Measurements from ENCODE around the gene TAB2.

TAB2 gene

DNA sequence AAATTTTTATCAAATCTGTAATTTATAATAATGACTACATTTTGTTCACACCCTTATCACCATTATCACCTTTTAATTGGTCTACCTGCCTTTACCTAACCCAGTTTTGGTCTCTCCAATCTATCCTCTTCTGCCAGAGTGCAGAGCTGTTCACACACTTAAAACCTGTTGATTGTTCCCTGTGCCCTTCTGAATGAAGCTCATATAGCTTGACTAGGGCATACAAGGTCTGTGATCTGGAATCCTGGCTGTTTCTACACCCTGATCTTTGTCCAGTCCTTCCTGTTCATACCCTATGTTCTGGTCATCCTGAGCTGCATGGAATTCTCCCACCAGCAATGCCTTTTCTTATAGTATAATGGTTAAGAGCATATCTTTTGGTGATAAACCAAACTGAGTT, 53.6 kb downstream of the TAB2 start:
- DNase-seq (ENCODE audit: low spot score) = no peak

DNA sequence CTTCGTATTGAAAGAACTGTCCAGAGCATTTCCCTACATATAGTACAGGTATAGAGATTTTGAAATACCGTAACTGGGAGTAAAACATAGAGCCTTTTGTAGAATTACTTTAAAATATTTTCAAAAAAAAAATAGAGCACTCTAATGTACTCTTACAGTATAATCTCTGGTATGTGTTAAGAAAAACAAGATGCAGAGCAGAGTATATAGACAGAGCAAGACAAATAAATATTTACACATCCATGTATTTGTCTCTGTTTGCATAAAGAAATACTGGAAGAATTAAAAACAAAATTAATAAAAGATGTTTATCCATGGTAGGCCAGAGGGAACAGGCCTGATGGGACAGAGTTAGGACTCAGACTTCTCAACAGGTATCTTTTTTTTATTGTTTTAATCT, 54.5 kb downstream of the TAB2 start:
- DNase-seq (ENCODE audit: low spot score) = no peak

DNA sequence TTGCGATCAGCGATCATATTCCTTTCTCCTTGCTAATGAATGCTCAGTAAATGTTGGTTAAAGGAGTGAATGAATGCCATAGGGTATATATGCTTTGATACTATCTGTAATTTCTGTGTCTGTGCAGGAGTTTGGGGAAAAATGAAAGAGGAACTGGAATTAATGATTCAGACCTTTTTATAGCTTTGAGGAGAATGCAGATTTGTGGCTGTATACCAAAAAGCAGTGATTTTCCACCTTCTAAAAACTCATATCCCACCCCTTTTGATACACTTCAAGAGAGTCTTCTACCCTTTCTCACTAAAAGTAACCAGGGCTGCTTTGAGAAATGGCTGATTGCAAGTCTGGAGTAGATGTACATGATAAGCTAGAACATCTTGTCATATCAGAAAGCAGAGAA, 56.0 kb downstream of the TAB2 start:
- no peak for DNase-seq (ENCODE audit: low spot score)

DNA sequence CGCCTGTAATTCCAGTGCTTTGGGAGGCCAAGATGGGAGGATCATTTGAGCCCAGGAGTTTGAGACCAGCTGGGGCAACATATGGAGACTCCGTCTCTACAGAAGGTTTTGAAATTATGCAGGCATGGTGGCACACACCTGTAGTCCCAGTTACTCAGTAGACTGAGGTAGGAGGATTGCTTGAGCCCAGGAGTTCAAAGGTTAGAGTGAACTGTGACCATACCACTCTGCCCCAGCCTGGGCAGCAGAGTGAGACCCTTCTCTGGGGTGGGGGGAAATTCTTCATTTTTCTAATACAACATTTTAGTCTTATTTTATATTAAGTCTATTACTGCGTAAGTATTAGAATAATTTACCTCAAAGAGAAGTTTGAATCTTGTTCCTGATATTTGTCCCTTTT, 62.5 kb downstream of the TAB2 start:
- DNase-seq (ENCODE audit: low spot score) = no peak

DNA sequence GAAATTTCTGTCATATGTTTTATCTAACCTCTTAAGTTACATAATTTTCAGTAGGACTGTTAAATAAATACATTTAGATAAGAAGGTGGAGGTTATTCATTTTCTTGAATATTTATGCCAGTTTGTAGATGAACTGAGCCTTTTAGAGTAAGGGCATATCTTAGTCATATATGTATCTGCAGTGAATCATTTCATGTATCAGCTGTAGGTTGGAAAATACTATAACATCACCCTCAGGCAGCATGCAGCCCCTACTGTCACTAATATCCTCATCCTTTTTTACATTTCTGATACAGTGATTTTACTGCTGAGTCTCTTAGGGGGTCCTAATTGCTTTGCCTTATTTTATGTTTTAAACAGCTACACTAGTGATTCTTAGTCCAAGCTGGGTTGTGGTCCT, 63.0 kb downstream of the TAB2 start:
- DNase-seq (ENCODE audit: low spot score) = no peak

DNA sequence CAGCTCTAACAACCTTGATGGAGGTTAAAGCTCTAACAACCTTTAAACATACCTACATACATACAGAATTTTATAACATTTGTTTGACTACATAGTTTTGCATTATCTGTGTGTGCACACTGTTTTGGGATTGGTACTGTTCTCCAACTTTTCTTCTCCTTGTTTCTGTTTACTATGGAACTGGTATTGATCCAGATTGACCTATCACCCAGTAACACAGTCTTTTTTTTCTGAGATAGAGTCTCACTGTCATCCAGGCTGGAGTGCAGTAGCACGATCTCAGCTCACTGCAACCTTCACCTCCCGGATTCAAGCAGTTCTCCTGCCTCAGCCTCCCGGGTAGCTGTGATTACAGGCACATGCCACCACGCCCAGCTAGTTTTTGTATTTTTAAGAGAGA, 65.9 kb downstream of the TAB2 start:
- no peak for DNase-seq (ENCODE audit: low spot score)

DNA sequence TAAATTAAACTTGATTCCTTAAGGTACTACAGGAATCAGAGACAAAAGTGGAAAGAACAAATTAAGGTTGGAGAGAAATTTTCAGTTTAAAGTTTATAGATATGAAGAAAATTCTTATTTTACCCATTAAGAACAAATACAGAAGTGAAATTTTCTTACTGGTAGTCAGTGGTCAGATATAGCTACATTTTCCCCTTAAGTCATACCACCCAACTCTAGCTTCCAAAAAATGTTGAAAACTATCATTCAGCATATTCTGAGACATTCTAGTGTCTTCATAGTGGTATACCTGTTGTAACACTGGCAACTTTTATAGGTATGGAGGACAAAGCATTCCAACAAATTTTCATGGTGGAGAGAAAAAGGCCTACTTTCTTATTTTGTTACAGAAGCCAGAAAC, 67.0 kb downstream of the TAB2 start:
- no peak for DNase-seq (ENCODE audit: low spot score)

DNA sequence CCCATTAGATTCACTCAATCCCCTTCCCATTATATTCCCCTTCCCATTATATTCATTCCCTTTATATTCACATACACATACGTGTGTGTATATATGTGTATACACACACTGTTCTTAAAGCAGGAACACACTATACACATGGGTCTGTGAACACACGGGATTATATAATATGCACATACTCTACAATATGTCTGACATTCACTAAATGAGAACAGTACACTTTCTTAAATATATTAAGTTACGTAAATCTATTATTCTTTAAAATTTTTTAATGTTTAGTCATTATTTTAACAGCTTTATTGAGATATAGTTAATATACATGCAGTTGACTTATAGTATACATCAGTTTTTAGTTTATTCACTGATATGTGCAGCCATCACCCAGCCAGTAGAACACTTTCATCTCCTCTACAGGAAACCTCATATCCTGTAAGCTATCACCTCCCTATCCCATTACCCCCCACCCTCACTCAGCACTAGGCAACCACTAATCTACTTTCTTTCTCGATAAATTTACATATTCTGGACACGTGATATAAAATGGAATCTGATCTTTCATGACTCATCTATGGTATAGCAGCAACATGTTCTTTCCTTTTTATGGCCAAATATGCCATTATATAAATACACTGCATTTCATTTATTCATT, 68.6 kb downstream of the TAB2 start:
- no peak for DNase-seq (ENCODE audit: low spot score)

DNA sequence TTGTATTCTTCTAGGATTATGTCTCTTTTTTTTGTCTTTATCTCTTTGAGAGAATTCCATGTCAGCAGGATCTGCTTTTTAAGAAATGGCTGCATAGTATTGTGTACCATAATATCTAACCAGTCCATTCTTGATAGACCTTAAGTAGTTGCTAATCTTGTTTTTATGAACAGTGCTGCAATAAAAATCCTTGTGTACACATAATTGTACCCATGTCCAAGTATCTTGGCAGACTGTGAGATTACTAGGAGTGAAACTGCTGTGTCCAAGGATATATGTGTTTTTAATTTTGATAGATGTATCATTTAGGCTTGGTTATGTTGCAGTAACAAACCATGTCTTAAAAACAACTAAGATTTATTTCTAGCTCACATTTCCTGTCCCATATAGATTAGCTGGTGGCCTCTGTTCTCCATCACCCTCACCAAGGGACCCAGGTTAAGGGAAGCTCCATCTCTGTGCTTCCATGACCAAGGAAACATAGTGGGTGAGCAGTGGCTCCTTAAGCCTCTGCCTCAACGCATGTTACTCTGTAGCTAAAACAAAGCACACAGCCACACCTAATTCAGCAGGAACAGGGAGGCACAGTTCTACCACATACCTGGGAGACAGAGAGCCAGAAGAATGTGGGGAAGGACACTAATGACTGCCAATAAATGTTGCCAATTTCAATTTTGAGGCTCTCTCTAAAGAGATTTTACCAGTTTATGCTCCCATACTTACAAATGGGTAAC, 70.4 kb downstream of the TAB2 start:
- DNase-seq (ENCODE audit: low spot score) = no peak

DNA sequence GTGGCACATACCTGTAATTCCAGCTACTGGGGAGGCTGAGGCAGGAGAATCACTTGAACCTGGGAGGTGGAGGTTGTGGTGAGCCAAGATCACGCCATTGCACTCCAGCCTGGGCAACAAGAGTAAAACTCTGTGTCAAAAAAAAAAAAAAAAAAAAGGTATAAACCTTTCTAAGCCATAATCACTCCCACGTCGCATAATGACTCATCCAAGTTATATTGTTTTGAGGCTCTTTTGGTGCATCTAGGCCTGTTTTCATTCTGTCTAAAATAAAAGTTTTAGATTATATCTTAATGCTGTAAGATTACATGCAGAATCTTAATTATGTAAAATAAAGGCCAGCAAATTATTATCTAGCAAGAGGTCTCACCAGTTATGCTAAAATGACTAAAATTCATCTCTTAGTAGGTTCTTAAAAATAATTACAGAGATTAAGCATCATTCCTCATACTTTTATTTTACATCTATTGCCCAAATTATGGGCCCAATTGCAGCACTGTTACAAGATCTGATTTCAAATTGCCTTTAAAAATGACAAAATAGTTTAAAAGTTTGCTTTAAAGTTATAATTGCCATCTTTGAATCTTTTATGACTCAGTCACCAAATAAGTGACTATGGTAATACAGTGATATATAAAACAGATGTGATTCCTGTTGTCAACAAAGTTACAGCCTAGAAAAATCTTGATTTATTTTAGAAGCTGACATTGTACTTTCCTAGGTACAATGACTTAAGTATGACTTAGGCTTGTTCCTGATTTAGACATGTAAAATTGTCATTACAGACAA, 72.2 kb downstream of the TAB2 start:
- DNase-seq (ENCODE audit: low spot score) = no peak

DNA sequence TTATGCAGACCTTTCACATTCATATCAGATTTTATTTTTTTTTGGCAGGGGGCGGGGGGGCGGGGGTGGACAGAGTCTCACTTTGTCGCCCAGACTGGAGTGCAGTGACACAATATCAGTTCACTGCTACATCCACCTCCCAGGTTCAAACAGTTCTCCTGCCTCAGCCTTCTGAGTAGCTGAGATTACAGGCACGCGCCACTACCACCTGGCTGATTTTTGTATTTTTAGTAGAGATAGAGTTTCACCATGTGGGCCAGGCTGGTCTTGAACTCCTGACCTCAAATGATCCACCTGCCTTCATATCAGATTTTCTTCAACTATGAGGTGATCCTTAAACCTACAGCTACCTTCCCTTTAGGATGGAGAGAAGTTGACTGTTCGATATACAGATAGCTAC, 74.6 kb downstream of the TAB2 start:
- no peak for DNase-seq (ENCODE audit: low spot score)

DNA sequence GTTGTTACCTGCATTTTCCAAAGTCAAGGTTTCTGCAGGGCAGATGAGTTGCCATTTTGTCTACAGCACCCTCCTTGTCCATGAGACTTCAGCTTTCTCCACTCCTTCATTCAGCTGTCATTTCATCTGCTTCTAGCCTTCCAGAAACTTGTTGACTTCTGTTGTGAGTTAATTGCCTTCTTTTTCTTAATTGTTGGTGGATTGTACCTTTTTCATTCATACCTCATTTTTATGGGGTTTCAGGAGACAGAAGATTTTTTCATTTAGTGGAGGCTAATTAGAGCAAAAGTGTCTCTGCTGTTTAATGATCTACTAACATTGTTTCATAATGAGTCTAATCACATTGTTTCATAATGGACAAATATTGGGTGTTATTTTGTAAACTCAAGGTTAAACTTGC, 75.0 kb downstream of the TAB2 start:
- no peak for DNase-seq (ENCODE audit: low spot score)

DNA sequence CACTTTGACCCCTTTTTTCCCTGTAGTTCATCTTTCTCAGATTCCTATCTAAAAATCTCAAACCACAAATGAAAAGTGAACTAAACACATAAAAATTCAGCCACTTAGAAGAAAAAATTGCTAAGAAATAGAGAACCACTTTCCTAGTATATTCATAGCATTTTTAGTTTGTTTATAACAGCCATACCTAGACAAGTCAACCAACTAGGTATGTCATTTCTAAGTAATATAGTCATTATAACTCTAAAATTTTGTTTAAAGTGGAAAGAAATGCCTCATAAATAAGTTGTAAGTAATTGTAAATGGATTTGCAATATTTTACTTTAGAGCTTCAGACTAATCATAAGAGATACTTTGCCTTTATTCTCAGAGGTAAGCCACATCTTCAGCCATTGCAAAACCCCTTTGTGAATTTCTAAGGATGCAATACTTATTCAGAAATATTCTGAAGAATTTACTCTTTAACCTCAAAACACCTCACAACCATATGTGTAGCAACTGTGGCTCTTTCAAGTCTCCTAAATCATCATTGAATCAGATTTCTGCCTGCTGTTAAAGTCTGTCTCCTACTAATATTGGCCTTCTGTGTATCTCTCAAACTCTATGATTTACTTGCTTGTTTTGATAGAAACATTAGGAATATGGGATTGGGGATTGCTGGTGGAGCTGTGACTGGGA, 75.6 kb downstream of the TAB2 start:
- no peak for DNase-seq (ENCODE audit: low spot score)

DNA sequence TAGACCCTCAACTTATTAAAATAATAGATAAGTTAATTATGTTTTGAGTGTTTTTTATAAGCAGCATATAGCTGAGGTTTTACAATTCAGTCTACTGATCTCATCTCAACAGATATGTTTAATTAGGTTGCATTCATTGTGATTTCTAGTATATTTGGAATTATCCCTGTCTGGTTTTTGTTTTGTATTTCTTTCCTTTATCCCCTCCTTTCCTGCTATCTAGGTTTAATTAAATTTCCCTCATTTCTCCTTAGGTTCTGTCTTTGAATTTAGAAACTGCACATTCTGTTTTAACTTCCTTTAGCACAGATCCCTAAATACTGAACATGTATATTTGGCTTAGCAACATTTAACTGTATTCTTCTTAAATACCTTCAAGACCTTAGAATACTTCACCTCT, 77.7 kb downstream of the TAB2 start:
- DNase-seq (ENCODE audit: low spot score) = no peak

DNA sequence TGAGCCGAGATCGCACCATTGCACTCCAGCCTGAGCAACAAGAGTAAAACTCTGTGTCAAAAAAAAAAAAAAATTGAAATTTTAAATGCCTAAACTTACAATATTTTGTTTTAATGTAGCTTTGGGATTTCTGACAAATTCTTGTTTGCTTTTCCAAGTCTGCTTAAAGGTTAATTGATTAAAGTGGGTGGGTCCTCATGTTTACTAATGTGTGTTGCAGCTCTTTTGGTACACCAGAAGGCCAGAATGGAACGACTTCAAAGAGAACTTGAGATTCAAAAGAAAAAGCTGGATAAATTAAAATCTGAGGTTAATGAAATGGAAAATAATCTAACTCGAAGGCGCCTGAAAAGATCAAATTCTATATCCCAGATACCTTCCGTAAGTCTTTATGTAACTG, 79.9 kb downstream of the TAB2 start:
- DNase-seq (ENCODE audit: low spot score) = no peak

DNA sequence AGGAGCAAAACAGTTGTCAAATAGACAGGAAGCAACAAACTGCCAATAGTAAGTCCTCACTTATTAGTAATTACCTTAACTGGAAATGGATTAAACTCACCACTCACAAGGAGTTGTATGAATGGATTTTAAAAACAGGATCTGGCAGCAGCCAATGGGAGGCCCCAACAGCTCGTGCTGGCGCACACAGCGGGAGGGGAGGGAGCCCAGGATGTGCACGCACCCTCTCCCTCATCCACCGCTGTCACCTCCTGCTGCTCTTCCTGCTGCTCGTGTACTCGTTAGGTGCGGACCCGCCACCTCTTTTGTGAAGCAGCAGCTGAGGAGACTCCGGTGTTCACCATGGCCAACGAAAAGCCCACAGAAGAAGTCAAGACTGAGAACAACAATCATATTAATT, 82.5 kb downstream of the TAB2 start, which contains the start of gene SUMO4:
Gene SUMO4, plus strand, starts transcription at position 213 of the 400 bp plus-strand sequence. Its CDS starts 130 bp downstream, at position 343.
- DNase-seq (ENCODE audit: low spot score) = no peak

DNA sequence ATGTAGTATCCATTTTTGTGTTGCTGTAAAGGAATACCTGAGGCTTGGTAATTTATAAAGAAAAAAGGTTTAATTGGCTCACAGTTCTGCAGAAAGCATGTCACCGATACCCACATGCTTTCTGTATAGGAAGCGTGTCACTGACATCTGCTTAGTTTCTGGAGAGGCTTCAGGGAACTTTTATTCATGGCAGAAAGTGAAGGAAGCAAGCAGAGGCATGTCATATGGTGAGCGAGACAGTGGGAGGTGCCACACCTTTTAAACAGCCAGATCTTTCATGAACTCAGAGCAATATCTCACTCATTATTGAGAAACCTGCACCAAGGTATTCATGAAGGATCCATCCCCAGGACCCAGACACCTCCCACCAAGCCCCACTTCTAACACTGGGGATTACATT, 86.0 kb downstream of the TAB2 start:
- DNase-seq (ENCODE audit: low spot score) = no peak

DNA sequence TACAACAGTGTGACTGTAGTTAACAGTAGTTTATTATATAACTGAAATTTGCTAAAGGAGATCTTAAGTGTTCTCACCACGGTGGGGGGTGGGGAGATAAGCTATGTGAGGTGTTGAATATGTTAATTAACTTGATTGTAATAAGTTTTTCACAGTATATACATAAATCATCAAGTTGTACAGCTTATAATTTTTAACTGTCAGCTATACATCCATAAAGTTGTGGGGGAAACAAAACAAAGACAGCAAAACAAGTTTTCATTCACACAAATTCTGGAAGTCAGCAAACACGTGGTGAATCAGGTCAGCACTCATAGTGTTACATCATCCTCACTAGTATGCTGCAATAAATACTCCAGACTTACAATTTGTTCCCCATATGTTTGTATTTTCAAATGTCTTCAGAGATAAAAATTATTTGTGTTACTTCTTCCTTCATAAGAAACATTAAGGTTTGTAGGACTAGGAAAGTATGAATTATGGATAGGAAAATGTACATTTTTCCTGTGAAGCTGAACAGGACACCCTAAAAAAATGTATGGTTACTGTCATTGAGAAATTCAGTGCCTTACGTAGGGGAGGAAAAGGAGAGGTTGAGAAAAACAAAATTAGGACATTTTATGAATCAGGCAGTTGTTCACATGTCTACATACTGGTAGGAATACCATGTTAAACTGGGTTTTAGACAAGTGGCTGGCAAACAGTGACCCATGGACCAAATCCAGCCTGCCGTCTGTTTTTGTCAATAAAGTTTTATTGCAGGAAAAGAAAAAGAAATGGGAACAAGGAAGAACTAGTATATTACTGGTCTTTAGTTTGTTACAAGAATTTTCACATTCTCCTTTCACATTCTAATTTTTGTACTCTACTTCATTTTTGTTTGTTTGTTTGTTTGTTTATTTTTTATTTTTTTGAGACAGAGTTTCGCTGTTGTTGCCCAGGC, 88.6 kb downstream of the TAB2 start:
- DNase-seq (ENCODE audit: low spot score) = no peak

DNA sequence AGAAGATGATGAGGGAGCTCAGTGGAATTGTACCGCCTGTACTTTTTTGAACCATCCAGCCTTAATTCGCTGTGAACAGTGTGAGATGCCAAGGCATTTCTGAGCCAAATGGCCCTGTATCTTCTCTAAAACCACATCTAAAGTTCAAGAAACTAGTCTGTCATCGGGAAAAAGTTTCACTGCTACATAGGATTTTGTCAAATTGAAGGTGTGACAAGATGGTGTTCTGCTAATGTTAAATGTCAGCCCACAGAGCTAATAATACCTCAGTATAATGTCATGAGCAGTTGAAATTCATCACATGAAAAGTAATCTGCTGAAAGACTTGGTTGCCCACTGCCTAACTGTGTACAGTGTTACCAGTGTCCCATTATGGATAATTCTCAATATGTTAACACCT, 92.1 kb downstream of the TAB2 start:
- no peak for DNase-seq (ENCODE audit: low spot score)

DNA sequence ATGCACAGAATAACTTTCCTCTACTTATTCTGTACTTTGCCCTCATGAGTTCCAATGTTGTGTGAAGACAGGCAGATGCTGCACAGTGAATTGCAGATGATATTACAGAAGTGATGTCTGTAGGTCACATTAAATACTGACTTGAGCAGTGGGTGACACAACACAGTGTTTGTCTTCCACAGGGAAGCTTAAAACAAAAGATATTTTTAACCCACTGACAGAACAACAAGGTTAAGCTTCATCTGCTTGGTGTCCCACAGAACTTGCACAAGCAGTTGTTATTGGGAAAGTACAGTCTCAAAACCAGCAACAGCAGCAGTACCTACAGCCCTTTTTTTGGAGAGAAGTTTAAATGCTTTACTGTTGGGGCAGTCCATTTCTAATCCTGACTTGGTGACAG, 93.0 kb downstream of the TAB2 start:
- DNase-seq (ENCODE audit: low spot score) = no peak

DNA sequence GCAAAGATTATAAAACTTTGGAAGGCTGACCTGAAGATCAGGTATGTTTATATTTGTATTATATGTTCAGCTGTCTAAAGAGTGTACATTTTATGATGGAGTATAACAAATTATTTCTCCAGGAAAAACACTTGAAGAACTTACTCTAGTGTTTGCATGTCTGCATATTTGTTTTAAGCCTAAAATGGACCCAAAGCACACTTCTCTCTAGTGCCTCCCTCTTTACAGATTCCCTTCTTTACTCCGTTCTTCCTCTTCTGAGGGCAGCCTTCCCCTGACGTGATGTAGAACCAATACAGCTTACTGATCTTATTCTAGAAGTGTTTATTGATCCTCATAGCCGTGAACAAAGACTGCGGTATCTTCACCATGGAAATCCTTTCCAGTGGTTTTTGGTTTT, 96.5 kb downstream of the TAB2 start:
- no peak for DNase-seq (ENCODE audit: low spot score)

DNA sequence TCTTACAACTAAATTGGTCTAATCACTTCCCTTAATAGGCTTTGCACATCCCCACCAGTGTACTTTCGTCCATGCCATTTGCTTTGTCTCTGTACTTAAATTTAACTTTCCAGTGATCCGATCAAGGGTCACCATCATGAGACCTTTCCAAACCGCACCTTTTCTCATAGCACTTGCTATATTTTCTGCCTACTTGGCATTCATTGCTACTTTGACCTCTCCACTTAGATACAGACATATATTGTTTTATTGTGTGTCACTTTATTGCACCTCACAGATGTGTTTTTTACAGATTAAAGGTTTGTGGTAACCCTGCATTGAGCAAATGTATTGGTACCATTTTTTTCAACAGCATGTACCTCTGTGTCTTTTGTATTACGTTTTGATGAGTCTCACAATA, 97.3 kb downstream of the TAB2 start:
- DNase-seq (ENCODE audit: low spot score) = no peak
